Gastrocnemius medialis (tissue), 4 donors: ENCODE results near the gene MYCBP2. TPM values are rescaled to one million over a fixed set of nuclear protein-coding genes. Genes with fewer than 3 reads are reported as not detected.

ENCODE experiments used
- ATAC-seq, 2 donors: fragments of 150-250 bp; one replicate each; pipeline ENCODE4 v1.9.1; 2016
- DNase-seq, 2 donors: peaks; one replicate each; pipeline ENCODE4 v3.0.0-alpha.2; 2019
- H3K27ac ChIP-seq, 4 donors: fragments of 200-600 bp; sonication (generic); 1 replicate in 1 of 4; 2 replicates in 3 of 4; pipeline ENCODE4 v1.5.1; 2016 to 2018; ENCODE audit warnings: mild to moderate bottlenecking in 2 of 4, moderate library complexity in 1 of 4
- H3K27me3 ChIP-seq, 3 donors: fragments of 200-600 bp; sonication (generic) in 2 of 3; 1 replicate in 1 of 3; 2 replicates in 2 of 3; pipeline versions ENCODE4 v1.5.1 to v1.6.0; 2016 to 2019; ENCODE audit warnings: mild to moderate bottlenecking in 1 of 3, moderate library complexity in 1 of 3
- H3K36me3 ChIP-seq, 2 donors: fragments of 200-600 bp; sonication (generic) in 1 of 2; one replicate each; pipeline ENCODE4 v1.5.1; 2017 to 2018
- H3K4me1 ChIP-seq, 2 donors: fragments of 200-600 bp; sonication (generic) in 1 of 2; one replicate each; pipeline ENCODE4 v1.5.1; 2016 to 2017; ENCODE audit warnings: mild to moderate bottlenecking in 2 of 2
- H3K4me3 ChIP-seq, 4 donors: fragments of 200-600 bp; sonication (generic) in 3 of 4; 1 replicate in 1 of 4; 2 replicates in 3 of 4; pipeline ENCODE4 v1.5.1; 2016 to 2019; ENCODE audit warnings: mild to moderate bottlenecking in 2 of 4
- H3K9me3 ChIP-seq, 3 donors: fragments of 200-600 bp; sonication (generic) in 2 of 3; 1 replicate in 1 of 3; 2 replicates in 2 of 3; pipeline ENCODE4 v1.5.1; 2016 to 2019
- CTCF ChIP-seq, 5 experiments: fragments of 450-650 bp in 3 of 5; fragments of 200-600 bp in 2 of 5; sonication (generic) in 2 of 5; IDR thresholded peaks in 4 of 5; conservative IDR thresholded peaks in 1 of 5; 1 replicate in 4 of 5; 2 replicates in 1 of 5; pipeline ENCODE4 v1.5.1; 2016 to 2019; ENCODE audit warnings: antibody characterized with exemption in 5 of 5, mild to moderate bottlenecking in 3 of 5, moderate library complexity in 3 of 5
- POLR2A ChIP-seq, 2 donors: fragments of 450-650 bp; IDR thresholded peaks; one replicate each; pipeline ENCODE4 v1.6.1; 2017; ENCODE audit warnings: antibody characterized with exemption in 2 of 2, mild to moderate bottlenecking in 2 of 2, moderate library complexity in 2 of 2
- in situ Hi-C, 4 donors: fragments of 200-750 bp; cut with MboI; loops; one replicate each; pipeline versions ENCODE4 v1.15.0 to v1.8.0; 2017; ENCODE audit warnings: low sequenced_read_pairs in 4 of 4
- intact Hi-C: fragments of 100-400 bp; cut with DNase I; formaldehyde crosslinking; loops from one replicate; pipeline ENCODE4 v1.15.1; 2023; ENCODE audit warnings: low total_unique reads
- total RNA-seq, 4 donors: library from RNA; depleted of rRNA; stranded (reverse); fragments of >200 nt; gene quantifications; one replicate each; pipeline versions ENCODE4 v1.1.0 to v1.2.3, GENCODE V29; 2016

Gene MYCBP2
- total RNA-seq, 4 donors from 2014 or later: 42.1 to 56.9 (median 45.1) TPM

GRCh38 chr13:77233159-77233558, 93.7 kb downstream of the MYCBP2 start:
- ATAC-seq: no peak
- Histone ChIP-seq H3K27ac (no peak overlapping the region), H3K4me3 (no peak overlapping the region), H3K27me3 (no peaks in the 10 kb centered on the region), H3K36me3 (no peaks in the 10 kb centered on the region), H3K9me3 (no peaks in the 10 kb centered on the region), H3K4me1 (no peaks in the 10 kb centered on the region)
- intact Hi-C loops (no loop called here), in situ Hi-C loops (no loop called here)
- no peak for TF ChIP-seq CTCF (IDR thresholded peaks at IDR 0.05 in 4 of 5, conservative IDR thresholded peaks at IDR 0.05 in 1 of 5)
- no peak for TF ChIP-seq POLR2A (IDR thresholded peaks at IDR 0.05)
- no peak for DNase-seq

- Histone ChIP-seq H3K4me3 (no peak overlapping the region), H3K27me3 (no peaks in the 10 kb centered on the region), H3K36me3 (no peaks in the 10 kb centered on the region), H3K27ac (no peak overlapping the region), H3K9me3 (no peaks in the 10 kb centered on the region), H3K4me1 (no peaks in the 10 kb centered on the region)
- DNase-seq (no peak), ATAC-seq (no peak)
- in situ Hi-C loops: no loop called here
- no peak for TF ChIP-seq CTCF (IDR thresholded peaks at IDR 0.05 in 4 of 5, conservative IDR thresholded peaks at IDR 0.05 in 1 of 5)
- TF ChIP-seq POLR2A (IDR thresholded peaks at IDR 0.05): no peak
- intact Hi-C loops: no loop called here
Observed at GRCh38 chr13:77230560-77230959, 96.3 kb downstream of the MYCBP2 start.

- intact Hi-C loops (no loop called here), in situ Hi-C loops (no loop called here)
- DNase-seq: no peak
- H3K27me3 ChIP-seq: no peaks in the 10 kb centered on the region
- no peaks in the 10 kb centered on the region for H3K9me3 ChIP-seq
- TF ChIP-seq CTCF (IDR thresholded peaks at IDR 0.05 in 4 of 5, conservative IDR thresholded peaks at IDR 0.05 in 1 of 5) (no peak), POLR2A (IDR thresholded peaks at IDR 0.05) (no peak)
- no peak overlapping the region for H3K27ac ChIP-seq
- H3K4me3 ChIP-seq: no peak overlapping the region
- H3K36me3 ChIP-seq: peaks cover 0 to 9% of the 10 kb centered on the region in 2 donors
- no peaks in the 10 kb centered on the region for H3K4me1 ChIP-seq
- ATAC-seq: no peak
Observed at GRCh38 chr13:77225946-77226345, 100.9 kb downstream of the MYCBP2 start.

GRCh38 chr13:77222909-77223308, 104.0 kb downstream of the MYCBP2 start:
- DNase-seq (no peak), ATAC-seq (no peak)
- intact Hi-C loops: no loop called here
- Histone ChIP-seq H3K4me1 (no peaks in the 10 kb centered on the region), H3K9me3 (no peaks in the 10 kb centered on the region), H3K27ac (no peak overlapping the region), H3K27me3 (no peaks in the 10 kb centered on the region), H3K4me3 (no peak overlapping the region), H3K36me3 (peaks cover 0 to 9% of the 10 kb centered on the region in 2 donors)
- in situ Hi-C loops: no loop called here
- TF ChIP-seq CTCF (IDR thresholded peaks at IDR 0.05 in 4 of 5, conservative IDR thresholded peaks at IDR 0.05 in 1 of 5) (no peak), POLR2A (IDR thresholded peaks at IDR 0.05) (no peak)

- DNase-seq (no peak), ATAC-seq (no peak)
- H3K9me3 ChIP-seq: no peaks in the 10 kb centered on the region
- no peak overlapping the region for H3K4me3 ChIP-seq
- H3K27ac ChIP-seq: no peak overlapping the region
- no peaks in the 10 kb centered on the region for H3K27me3 ChIP-seq
- intact Hi-C loops (no loop called here), in situ Hi-C loops (no loop called here)
- TF ChIP-seq POLR2A (IDR thresholded peaks at IDR 0.05) (no peak), CTCF (IDR thresholded peaks at IDR 0.05 in 4 of 5, conservative IDR thresholded peaks at IDR 0.05 in 1 of 5) (no peak)
- H3K4me1 ChIP-seq: no peaks in the 10 kb centered on the region
- H3K36me3 ChIP-seq: peaks cover 0 to 14% of the 10 kb centered on the region in 2 donors
Observed at GRCh38 chr13:77222000-77222690, 104.7 kb downstream of the MYCBP2 start.
